H9 (cell line): ENCODE data around the gene SPEN. TPM values are rescaled to one million over a fixed set of nuclear protein-coding genes. Genes with fewer than 3 reads are reported as not detected.

ENCODE experiments used
- DNase-seq: peaks from one replicate; pipeline ENCODE4 v3.0.0-alpha.2; 2017
- H2AFZ ChIP-seq: one replicate; pipeline ENCODE4 v1.6.1; 2013; ENCODE audit warnings: mild to moderate bottlenecking, low read length, control low read depth, moderate library complexity
- H2AK5ac ChIP-seq: 2 replicates; pipeline ENCODE4 v1.6.1; 2013; ENCODE audit warnings: low read length, control low read depth, mixed read lengths; ENCODE audit not compliant: insufficient read length
- H2BK120ac ChIP-seq: one replicate; pipeline ENCODE4 v1.6.1; 2013; ENCODE audit warnings: low read depth, mild to moderate bottlenecking, low read length, control low read depth, inconsistent platforms; ENCODE audit not compliant: poor library complexity, severe bottlenecking
- H2BK12ac ChIP-seq: 2 replicates; pipeline ENCODE4 v1.6.1; 2013; ENCODE audit warnings: low read length, control low read depth, mixed read lengths, low read depth; ENCODE audit not compliant: insufficient read length
- H2BK15ac ChIP-seq: 2 replicates; pipeline ENCODE4 v1.6.1; 2013; ENCODE audit warnings: low read depth, low read length, control low read depth
- H2BK20ac ChIP-seq: one replicate; pipeline ENCODE4 v1.6.1; 2013; ENCODE audit warnings: low read depth, mild to moderate bottlenecking, low read length, control low read depth, inconsistent platforms; ENCODE audit not compliant: poor library complexity, severe bottlenecking
- H2BK5ac ChIP-seq: 2 replicates; pipeline ENCODE4 v1.6.1; 2013; ENCODE audit warnings: low read length, control low read depth, mixed read lengths; ENCODE audit not compliant: insufficient read length
- H3K14ac ChIP-seq: 2 replicates; pipeline ENCODE4 v1.6.1; 2013; ENCODE audit warnings: low read length, control low read depth; ENCODE audit not compliant: insufficient read depth
- H3K18ac ChIP-seq: 2 replicates; pipeline ENCODE4 v1.6.1; 2013; ENCODE audit warnings: low read depth, mild to moderate bottlenecking, mixed read lengths, low read length, control low read depth; ENCODE audit not compliant: insufficient read length
- H3K23ac ChIP-seq: 2 replicates; pipeline ENCODE4 v1.6.1; 2013; ENCODE audit warnings: low read length, control low read depth, mixed read lengths, low read depth; ENCODE audit not compliant: insufficient read length
- H3K23me2 ChIP-seq: 2 replicates; pipeline ENCODE4 v1.6.1; 2013; ENCODE audit warnings: low read depth, mild to moderate bottlenecking, mixed read lengths, low read length, control low read depth; ENCODE audit not compliant: insufficient read length, poor library complexity, severe bottlenecking
- H3K27ac ChIP-seq: 2 replicates; pipeline ENCODE4 v1.5.1; 2013; ENCODE audit warnings: low read length, control low read depth, mixed read lengths, low read depth; ENCODE audit not compliant: insufficient read length
- H3K27me3 ChIP-seq: 2 replicates; pipeline ENCODE4 v1.6.1; 2013; ENCODE audit warnings: low read length, control low read depth, inconsistent platforms; ENCODE audit not compliant: insufficient read depth
- H3K4ac ChIP-seq: 2 replicates; pipeline ENCODE4 v1.6.1; 2013; ENCODE audit warnings: low read depth, mild to moderate bottlenecking, control low read depth, inconsistent platforms, low read length, moderate library complexity
- H3K4me1 ChIP-seq: 2 replicates; pipeline ENCODE4 v1.6.1; 2013; ENCODE audit warnings: low read length, control low read depth, inconsistent platforms; ENCODE audit not compliant: insufficient read depth
- H3K4me2 ChIP-seq: 2 replicates; pipeline ENCODE4 v1.6.1; 2013; ENCODE audit warnings: low read length, control low read depth, mixed read lengths; ENCODE audit not compliant: insufficient read length, insufficient read depth
- H3K56ac ChIP-seq: 2 replicates; pipeline ENCODE4 v1.6.1; 2013; ENCODE audit warnings: low read depth, mild to moderate bottlenecking, mixed read lengths, low read length, control low read depth; ENCODE audit not compliant: insufficient read length
- H3K79me1 ChIP-seq: 2 replicates; pipeline ENCODE4 v1.6.1; 2013; ENCODE audit warnings: low read depth, mild to moderate bottlenecking, moderate library complexity, low read length, control low read depth, inconsistent platforms; ENCODE audit not compliant: insufficient read depth, poor library complexity, severe bottlenecking
- H3K79me2 ChIP-seq: 2 replicates; pipeline ENCODE4 v1.6.1; 2013; ENCODE audit warnings: low read length, control low read depth, inconsistent platforms; ENCODE audit not compliant: insufficient read depth
- H3K9ac ChIP-seq: 2 replicates; pipeline ENCODE4 v1.6.1; 2013; ENCODE audit warnings: low read length, control low read depth, mixed read lengths; ENCODE audit not compliant: insufficient read length; ENCODE audit errors: extremely low read depth
- H3K9me3 ChIP-seq: one replicate; pipeline ENCODE4 v1.6.1; 2013; ENCODE audit warnings: low read depth, low read length, inconsistent platforms; ENCODE audit not compliant: control insufficient read depth
- H3T11ph ChIP-seq: one replicate; pipeline ENCODE4 v1.6.1; 2013; ENCODE audit warnings: mild to moderate bottlenecking, low read length, control low read depth, inconsistent platforms
- H4K20me1 ChIP-seq: one replicate; pipeline ENCODE4 v1.6.1; 2013; ENCODE audit not compliant: control insufficient read depth, insufficient read length, insufficient read depth
- H4K5ac ChIP-seq: 2 replicates; pipeline ENCODE4 v1.6.1; 2013; ENCODE audit warnings: low read depth, mild to moderate bottlenecking, mixed read lengths, low read length, control low read depth; ENCODE audit not compliant: insufficient read length
- H4K8ac ChIP-seq: replicated peaks from 2 replicates; pipeline ENCODE4 v1.6.1; 2013; ENCODE audit warnings: low read length, control low read depth, mixed read lengths, low read depth; ENCODE audit not compliant: insufficient read length
- H4K91ac ChIP-seq: 2 replicates; pipeline ENCODE4 v1.6.1; 2013; ENCODE audit warnings: low read depth, mild to moderate bottlenecking, moderate library complexity, mixed read lengths, low read length, control low read depth; ENCODE audit not compliant: insufficient read length
- H3K27ac Mint-ChIP-seq, 3 experiments: 2 replicates in 2 of 3; 3 replicates in 1 of 3; pipeline ENCODE4 v1.8.0; 2020 to 2021; ENCODE audit warnings: mixed read lengths in 3 of 3, mild to moderate bottlenecking in 1 of 3, moderate library complexity in 1 of 3
- H3K27me3 Mint-ChIP-seq: 2 replicates; pipeline ENCODE4 v1.8.0; 2021; ENCODE audit warnings: low read depth, mild to moderate bottlenecking, moderate library complexity, mixed read lengths
- H3K36me3 Mint-ChIP-seq, 3 experiments: 2 replicates in 2 of 3; 3 replicates in 1 of 3; pipeline ENCODE4 v1.8.0; 2020 to 2021; ENCODE audit warnings: low read depth in 3 of 3, mixed read lengths in 3 of 3; ENCODE audit not compliant: insufficient read depth in 1 of 3
- H3K4me1 Mint-ChIP-seq, 2 experiments: 2 replicates each; pipeline ENCODE4 v1.8.0; 2020; ENCODE audit warnings: mixed read lengths in 2 of 2
- H3K4me3 Mint-ChIP-seq, 2 experiments: 2 replicates in 1 of 2; 3 replicates in 1 of 2; pipeline ENCODE4 v1.8.0; 2020 to 2021; ENCODE audit warnings: mild to moderate bottlenecking in 2 of 2, mixed read lengths in 2 of 2, moderate library complexity in 1 of 2
- H3K9me3 Mint-ChIP-seq, 2 experiments: 2 replicates in 1 of 2; 3 replicates in 1 of 2; pipeline ENCODE4 v1.8.0; 2020; ENCODE audit warnings: mild to moderate bottlenecking in 2 of 2, mixed read lengths in 2 of 2, moderate library complexity in 1 of 2
- WGBS: extraction: QIAGEN DNeasy Blood & Tissue Kit; methylation state at CpG from one replicate; pipeline ENCODE4 v1.1.7; 2013; ENCODE audit warnings: missing lambda C conversion rate, low lambda C conversion rate, mixed read lengths; ENCODE audit not compliant: insufficient read length; ENCODE audit errors: extremely low coverage; 5-methylcytosine and 5-hydroxymethylcytosine counted together
- total RNA-seq: library from RNA; stranded (reverse); gene quantifications from 2 replicates; pipeline ENCODE4 v1.2.1, GENCODE V29; 2021
- TF ChIP-seq, protein P1 (sequence below): fragments of 200-600 bp; sonication (generic); conservative IDR thresholded peaks from 3 replicates; pipeline ENCODE4 v1.8.0; 2021; ENCODE audit warnings: antibody characterized with exemption, mild to moderate bottlenecking

The SPEN gene
- total RNA-seq, 1 experiment from 2014 or later, result 59.6 TPM

DNA sequence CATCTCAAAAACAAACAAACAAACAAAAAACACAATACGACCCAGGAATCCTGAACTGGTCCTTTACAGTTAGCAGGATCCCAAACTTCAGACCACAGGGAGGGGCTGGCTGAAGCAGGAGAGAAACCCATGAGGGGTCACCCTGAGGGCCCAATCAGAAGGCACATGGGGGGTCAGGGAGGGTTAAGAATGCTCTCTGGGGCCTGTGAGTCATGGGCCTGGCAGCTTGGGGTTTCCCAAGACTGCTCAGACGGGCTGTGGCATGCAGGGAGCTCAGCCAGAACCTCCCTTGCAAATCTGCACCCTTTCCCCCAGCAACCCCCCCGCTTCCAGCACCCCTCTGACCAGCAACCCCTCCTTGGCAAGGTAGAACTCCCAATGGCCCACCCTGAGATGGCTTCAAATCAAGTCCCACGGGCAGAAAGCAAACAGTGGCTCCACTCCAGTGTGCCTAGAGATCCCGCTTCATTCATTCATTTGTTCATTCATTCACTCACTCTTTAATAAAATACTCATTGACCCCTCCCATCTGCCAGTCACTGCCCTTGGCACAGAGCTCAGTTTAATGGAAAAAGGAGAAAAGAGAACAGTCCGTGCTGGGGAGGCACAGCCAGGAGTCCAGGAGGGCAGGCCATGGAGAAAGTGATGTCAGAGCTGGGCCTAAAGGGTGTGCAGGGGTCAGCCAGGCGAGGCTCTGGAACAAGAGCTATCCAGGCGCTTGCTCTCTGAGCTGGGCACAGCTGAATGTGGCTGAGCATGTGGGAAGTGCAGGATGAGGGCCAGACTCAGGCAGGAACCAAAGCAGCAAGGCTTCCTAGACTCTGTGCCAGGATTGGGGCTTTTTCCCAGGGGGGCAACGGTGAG, 48.3 kb upstream of the SPEN start:
- Mint-ChIP-seq H3K4me1 (peaks cover 21 to 24% of the 10 kb centered on the region in 2 experiments), H3K27me3 (peaks cover 2% of the 10 kb centered on the region; the same call in 1 of the 2 replicates), H3K9me3 (no peaks in the 10 kb centered on the region), H3K36me3 (no peaks in the 10 kb centered on the region), H3K27ac (peak overlapping the region; percentile 26 to 45 (median 38); a peak in 2 of 7 replicates), H3K4me3 (no peak overlapping the region)
- Histone ChIP-seq H2BK5ac (no peak overlapping the region), H3K4ac (no peak overlapping the region), H3K27ac (no peak overlapping the region), H2AFZ (no peak overlapping the region), H3K9ac (no peak overlapping the region), H3K56ac (no peak overlapping the region), H3K79me2 (no peaks in the 10 kb centered on the region), H2BK120ac (no peak overlapping the region), H2BK15ac (no peak overlapping the region), H2BK12ac (no peak overlapping the region), H3K23me2 (no peaks in the 10 kb centered on the region), H3T11ph (no peak overlapping the region), H3K18ac (no peak overlapping the region), H3K23ac (no peak overlapping the region), H4K5ac (no peak overlapping the region), H3K4me1 (peaks cover 5% of the 10 kb centered on the region; the same call in 1 of the 2 replicates), H3K9me3 (no peaks in the 10 kb centered on the region), H3K79me1 (no peaks in the 10 kb centered on the region), H3K14ac (no peak overlapping the region), H2AK5ac (no peak overlapping the region), H2BK20ac (no peak overlapping the region), H3K4me2 (no peak overlapping the region), H3K27me3 (no peaks in the 10 kb centered on the region), H4K8ac (no peak overlapping the region), H4K20me1 (no peaks in the 10 kb centered on the region), H4K91ac (no peak overlapping the region)
- peak; percentile 66 for DNase-seq
- WGBS, result no CpG with 5 or more reads among the region's 9 CpGs
- TF ChIP-seq, protein P1, sequence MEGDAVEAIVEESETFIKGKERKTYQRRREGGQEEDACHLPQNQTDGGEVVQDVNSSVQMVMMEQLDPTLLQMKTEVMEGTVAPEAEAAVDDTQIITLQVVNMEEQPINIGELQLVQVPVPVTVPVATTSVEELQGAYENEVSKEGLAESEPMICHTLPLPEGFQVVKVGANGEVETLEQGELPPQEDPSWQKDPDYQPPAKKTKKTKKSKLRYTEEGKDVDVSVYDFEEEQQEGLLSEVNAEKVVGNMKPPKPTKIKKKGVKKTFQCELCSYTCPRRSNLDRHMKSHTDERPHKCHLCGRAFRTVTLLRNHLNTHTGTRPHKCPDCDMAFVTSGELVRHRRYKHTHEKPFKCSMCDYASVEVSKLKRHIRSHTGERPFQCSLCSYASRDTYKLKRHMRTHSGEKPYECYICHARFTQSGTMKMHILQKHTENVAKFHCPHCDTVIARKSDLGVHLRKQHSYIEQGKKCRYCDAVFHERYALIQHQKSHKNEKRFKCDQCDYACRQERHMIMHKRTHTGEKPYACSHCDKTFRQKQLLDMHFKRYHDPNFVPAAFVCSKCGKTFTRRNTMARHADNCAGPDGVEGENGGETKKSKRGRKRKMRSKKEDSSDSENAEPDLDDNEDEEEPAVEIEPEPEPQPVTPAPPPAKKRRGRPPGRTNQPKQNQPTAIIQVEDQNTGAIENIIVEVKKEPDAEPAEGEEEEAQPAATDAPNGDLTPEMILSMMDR, result no peak
